GM23248 (cell line): ENCODE measurements around the gene EID3. TPM values are rescaled to one million over a fixed set of nuclear protein-coding genes. Genes with fewer than 3 reads are reported as not detected.

ENCODE experiments used
- DNase-seq: peaks from one replicate; pipeline ENCODE4 v3.0.0-alpha.2; 2015
- H2AFZ ChIP-seq: fragments of 200-600 bp; sonication (generic); 2 replicates; pipeline ENCODE4 v1.6.1; 2016; ENCODE audit warnings: antibody characterized with exemption
- H3F3A ChIP-seq: fragments of 200-600 bp; sonication (generic); 2 replicates; pipeline ENCODE4 v1.6.1; 2016; ENCODE audit warnings: mild to moderate bottlenecking, antibody characterized with exemption, mixed run types; ENCODE audit not compliant: insufficient read depth
- H3K27ac ChIP-seq: fragments of 200-600 bp; sonication (generic); 2 replicates; pipeline ENCODE4 v1.5.1; 2016; ENCODE audit warnings: mild to moderate bottlenecking
- H3K27me3 ChIP-seq: fragments of 200-600 bp; sonication (generic); replicated peaks from 2 replicates; pipeline ENCODE4 v1.6.1; 2016; ENCODE audit warnings: mild to moderate bottlenecking; ENCODE audit not compliant: insufficient read depth
- H3K36me3 ChIP-seq: fragments of 200-600 bp; sonication (generic); 2 replicates; pipeline ENCODE4 v1.6.1; 2016; ENCODE audit warnings: low read depth, mild to moderate bottlenecking
- H3K4me1 ChIP-seq: fragments of 200-600 bp; sonication (generic); 2 replicates; pipeline ENCODE4 v1.6.1; 2016; ENCODE audit warnings: mild to moderate bottlenecking; ENCODE audit not compliant: insufficient read depth
- H3K4me2 ChIP-seq: fragments of 200-600 bp; sonication (generic); one replicate; pipeline ENCODE4 v1.6.1; 2016; ENCODE audit warnings: mild to moderate bottlenecking; ENCODE audit not compliant: unreplicated experiment
- H3K4me3 ChIP-seq: fragments of 200-600 bp; sonication (generic); 2 replicates; pipeline ENCODE4 v1.5.1; 2016; ENCODE audit warnings: mild to moderate bottlenecking
- H3K79me2 ChIP-seq: fragments of 200-600 bp; sonication (generic); 2 replicates; pipeline ENCODE4 v1.6.1; 2016; ENCODE audit warnings: mild to moderate bottlenecking; ENCODE audit not compliant: insufficient read depth
- H3K9ac ChIP-seq: fragments of 200-600 bp; sonication (generic); 2 replicates; pipeline ENCODE4 v1.6.1; 2016; ENCODE audit warnings: mild to moderate bottlenecking
- H3K9me2 ChIP-seq: fragments of 200-600 bp; sonication (generic); 2 replicates; pipeline ENCODE4 v1.6.1; 2016; ENCODE audit warnings: mixed run types, mild to moderate bottlenecking, moderate library complexity; ENCODE audit not compliant: insufficient read depth
- H3K9me3 ChIP-seq: fragments of 200-600 bp; sonication (generic); one replicate; pipeline ENCODE4 v1.6.1; 2017; ENCODE audit warnings: low read depth
- H4K20me1 ChIP-seq: fragments of 200-600 bp; sonication (generic); 2 replicates; pipeline ENCODE4 v1.6.0; 2016; ENCODE audit not compliant: insufficient read depth
- EZH2 ChIP-seq: fragments of 200-600 bp; sonication (generic); IDR thresholded peaks from 2 replicates; pipeline ENCODE4 v1.6.1; 2018; ENCODE audit warnings: antibody characterized with exemption, mild to moderate bottlenecking; ENCODE audit not compliant: insufficient read depth, poor library complexity, severe bottlenecking
- EZH2phosphoT487 ChIP-seq: fragments of 200-600 bp; sonication (generic); IDR thresholded peaks from 2 replicates; pipeline ENCODE4 v1.6.1; 2018; ENCODE audit warnings: antibody characterized with exemption, moderate library complexity, mild to moderate bottlenecking, low read depth; ENCODE audit not compliant: insufficient read depth
- WGBS, 2 experiments: methylation state at CpG; one replicate each; pipeline ENCODE4 v1.1.6; 2015 to 2017; ENCODE audit warnings: low lambda C conversion rate in 2 of 2, low coverage in 1 of 2; ENCODE audit errors: missing lambda C conversion rate in 2 of 2; 5-methylcytosine and 5-hydroxymethylcytosine counted together
- in situ Hi-C: fragments of 300-500 bp; cut with MboI; formaldehyde crosslinking; loops from 2 replicates; pipeline ENCODE4 v1.15.0; 2020
- polyA plus RNA-seq: library from polyadenylated mRNA; unstranded; fragments of >200 nt; fragmentation: Nextera tagmentation; extraction: Ambion mirVana; gene quantifications from 2 replicates; pipeline ENCODE4 v1.2.1, GENCODE V29; 2016
- total RNA-seq: library from RNA; depleted of rRNA; stranded (reverse); fragments of >200 nt; shearing (Covaris generic); gene quantifications from 2 replicates; pipeline ENCODE4 v1.2.3, GENCODE V29; 2014

Gene EID3
- total and polyA plus RNA-seq, 2 experiments from 2014 or later, result 5.7 to 6.9 TPM

GRCh38 chr12:104274811-104275210, 28.7 kb upstream of the EID3 start:
- H3K4me3 ChIP-seq, result no peak overlapping the region
- H3K27ac ChIP-seq, result no peak overlapping the region
- WGBS, 2 experiments, result 95 to 96% methylated on average over 4 of the region's 4 CpGs
- H2AFZ ChIP-seq, result no peak overlapping the region
- H3F3A ChIP-seq, result peaks cover 11% of the 10 kb centered on the region
- H3K27me3 ChIP-seq, result no peaks in the 10 kb centered on the region
- H4K20me1 ChIP-seq, result no peaks in the 10 kb centered on the region
- in situ Hi-C loops, result no loop called here
- no peak overlapping the region for H3K9ac ChIP-seq
- no peaks in the 10 kb centered on the region for H3K36me3 ChIP-seq
- peaks cover 17% of the 10 kb centered on the region for H3K4me1 ChIP-seq
- no peak for DNase-seq
- no peaks in the 10 kb centered on the region for H3K9me3 ChIP-seq
- H3K4me2 ChIP-seq, result no peak overlapping the region
- no peaks in the 10 kb centered on the region for H3K9me2 ChIP-seq
- TF ChIP-seq EZH2 (no peak), EZH2phosphoT487 (no peak)
- no peaks in the 10 kb centered on the region for H3K79me2 ChIP-seq

DNA sequence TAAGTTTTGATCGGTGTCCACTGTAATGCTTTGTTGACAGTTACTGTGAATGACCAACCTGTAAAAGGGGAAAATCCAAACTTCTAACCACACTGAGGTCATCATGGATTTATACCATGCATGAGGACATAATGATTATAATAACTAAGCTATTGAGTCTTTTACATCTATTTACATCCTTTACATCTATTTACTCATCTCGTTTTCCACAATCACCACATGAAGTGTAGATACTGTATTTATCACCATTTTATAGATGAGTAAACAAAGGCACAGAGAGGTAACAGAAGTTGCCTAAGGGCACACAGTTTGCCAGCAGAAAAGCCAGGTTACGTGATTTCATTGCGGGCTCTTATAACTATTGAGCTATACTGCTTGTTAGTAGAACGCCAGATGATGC, 27.9 kb upstream of the EID3 start:
- peaks cover 18% of the 10 kb centered on the region for H3F3A ChIP-seq
- H3K36me3 ChIP-seq, result no peaks in the 10 kb centered on the region
- H3K4me1 ChIP-seq, result peaks cover 25% of the 10 kb centered on the region
- H3K9ac ChIP-seq, result no peak overlapping the region
- DNase-seq, result no peak
- in situ Hi-C loops, result no loop called here
- no peaks in the 10 kb centered on the region for H4K20me1 ChIP-seq
- H3K4me3 ChIP-seq, result no peak overlapping the region
- no peak for TF ChIP-seq EZH2
- no peak for TF ChIP-seq EZH2phosphoT487
- 74 to 75% methylated on average over 5 of the region's 5 CpGs for WGBS, 2 experiments
- H3K9me2 ChIP-seq, result no peaks in the 10 kb centered on the region
- no peak overlapping the region for H3K27ac ChIP-seq
- H2AFZ ChIP-seq, result no peak overlapping the region
- H3K4me2 ChIP-seq, result no peak overlapping the region
- no peaks in the 10 kb centered on the region for H3K79me2 ChIP-seq
- H3K27me3 ChIP-seq, result no peaks in the 10 kb centered on the region
- no peaks in the 10 kb centered on the region for H3K9me3 ChIP-seq

DNA sequence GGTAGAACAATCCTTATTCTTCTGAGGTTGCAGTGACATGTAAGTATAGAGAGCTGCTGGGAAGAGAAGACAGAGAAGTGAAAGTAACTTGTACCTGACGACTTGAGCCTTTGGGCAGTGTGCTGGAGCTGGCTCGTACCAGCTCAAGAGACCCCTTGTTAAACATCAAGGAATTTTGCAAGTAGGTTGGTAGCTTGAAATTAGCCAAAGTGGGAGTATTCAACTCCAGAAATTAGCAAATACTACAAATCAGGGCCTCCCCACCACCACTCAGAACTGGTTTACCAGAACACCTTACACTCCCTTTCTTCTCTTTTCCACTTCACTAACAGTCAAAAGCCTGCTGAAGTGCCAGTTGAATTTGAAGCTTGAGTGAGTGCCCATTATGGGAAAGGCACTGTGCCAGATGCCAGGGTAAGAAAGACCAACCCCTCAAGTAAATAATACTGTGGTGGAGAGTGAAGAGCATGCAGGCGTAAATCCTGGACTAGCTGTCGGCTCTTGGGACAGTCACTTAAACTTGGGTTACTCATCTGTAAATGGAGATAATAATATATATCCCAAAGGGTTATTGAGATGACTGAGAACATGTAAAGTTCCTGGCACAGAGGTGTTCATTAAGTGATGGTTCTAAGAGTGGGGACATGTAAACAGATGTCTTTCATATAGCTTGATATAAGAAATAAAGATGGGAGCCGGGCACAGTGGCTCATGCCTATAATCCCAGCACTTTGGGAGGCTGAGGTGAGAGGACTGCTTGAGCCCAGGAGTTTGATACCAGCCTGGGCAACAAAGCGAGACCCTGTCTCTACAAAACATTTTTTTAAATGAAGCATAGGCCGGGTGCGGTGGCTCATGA, 27.0 kb upstream of the EID3 start:
- Histone ChIP-seq H3K4me1 (peaks cover 30% of the 10 kb centered on the region), H3K27me3 (no peaks in the 10 kb centered on the region)

DNA sequence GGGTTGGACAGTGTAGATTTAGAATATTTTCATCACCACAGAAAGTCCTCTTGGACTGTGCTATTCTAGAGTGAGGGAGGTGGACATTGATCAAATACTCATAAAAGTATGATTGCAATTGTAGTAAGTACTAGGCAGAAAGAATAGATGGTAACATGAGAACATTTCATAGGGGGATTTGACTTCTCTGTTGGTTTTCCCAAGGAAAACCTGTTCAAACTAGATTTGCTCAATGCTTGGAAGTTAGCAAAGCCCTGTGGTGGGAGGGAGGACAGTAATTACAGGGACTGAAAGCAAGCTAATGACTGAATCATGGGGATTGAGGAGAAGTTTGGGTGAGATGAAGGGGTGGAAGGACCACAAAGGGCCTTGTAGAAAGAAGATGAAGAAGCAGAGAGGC, 24.4 kb upstream of the EID3 start:
- H4K20me1 ChIP-seq, result no peaks in the 10 kb centered on the region
- H3K9me3 ChIP-seq, result no peaks in the 10 kb centered on the region
- in situ Hi-C loops, result no loop called here
- H2AFZ ChIP-seq, result peak overlapping the region; percentile 49; the same call in 1 of the 2 replicates
- H3K4me1 ChIP-seq, result peaks cover 41% of the 10 kb centered on the region
- H3K4me3 ChIP-seq, result no peak overlapping the region; the same call in 1 of the 2 replicates
- no peaks in the 10 kb centered on the region for H3K9me2 ChIP-seq
- DNase-seq, result no peak
- H3K27me3 ChIP-seq, result no peaks in the 10 kb centered on the region
- H3K79me2 ChIP-seq, result no peaks in the 10 kb centered on the region
- peaks cover 33% of the 10 kb centered on the region for H3F3A ChIP-seq
- no peak for TF ChIP-seq EZH2phosphoT487
- TF ChIP-seq EZH2, result no peak
- no peaks in the 10 kb centered on the region for H3K36me3 ChIP-seq
- H3K4me2 ChIP-seq, result peak overlapping the region; percentile 22
- H3K9ac ChIP-seq, result no peak overlapping the region
- H3K27ac ChIP-seq, result peak overlapping the region; percentile 85; the same call in 1 of the 2 replicates

More for the DNA sequence above, 27.0 kb upstream of the EID3 start:
- WGBS, 2 experiments, result 86 to 89% methylated on average over 8 of the region's 8 CpGs
- no peak for DNase-seq
- Histone ChIP-seq H3K4me2 (no peak overlapping the region), H3K4me3 (no peak overlapping the region), H4K20me1 (no peaks in the 10 kb centered on the region), H3K27ac (peak overlapping the region; percentile 49), H3K9me3 (no peaks in the 10 kb centered on the region), H3K9ac (0 out of 2 replicates have a peak overlapping the region, but pooled peaks have one; percentile 44), H3K79me2 (no peaks in the 10 kb centered on the region), H3K36me3 (no peaks in the 10 kb centered on the region), H2AFZ (peak overlapping the region; percentile 9; the same call in 1 of the 2 replicates), H3F3A (peaks cover 25% of the 10 kb centered on the region), H3K9me2 (no peaks in the 10 kb centered on the region)
- in situ Hi-C loops, result no loop called here
- no peak for TF ChIP-seq EZH2phosphoT487
- no peak for TF ChIP-seq EZH2

GRCh38 chr12:104280111-104280510, 23.4 kb upstream of the EID3 start:
- Histone ChIP-seq H3F3A (peaks cover 37% of the 10 kb centered on the region), H3K9me2 (no peaks in the 10 kb centered on the region), H3K4me2 (peak overlapping the region; percentile 81), H3K4me1 (peaks cover 44% of the 10 kb centered on the region), H3K9ac (peak overlapping the region; percentile 59), H3K27ac (peak overlapping the region; percentile 85), H2AFZ (peak overlapping the region; percentile 55), H4K20me1 (no peaks in the 10 kb centered on the region), H3K27me3 (no peaks in the 10 kb centered on the region), H3K9me3 (no peaks in the 10 kb centered on the region), H3K4me3 (peak overlapping the region; percentile 39), H3K36me3 (no peaks in the 10 kb centered on the region), H3K79me2 (no peaks in the 10 kb centered on the region)
- in situ Hi-C loops, result no loop called here
- TF ChIP-seq EZH2 (no peak), EZH2phosphoT487 (no peak)
- 94 to 100% methylated on average over 1 of the region's 1 CpG for WGBS, 2 experiments
- peak; percentile 29 for DNase-seq
